HG03159 (cell line): ENCODE results near the gene NPFFR2.
A peak's percentile ranks its signal among the peaks of the same experiment; 100 is the strongest.
"Not testable (repeated sequence)": the region's sequence is repeated elsewhere in the genome, so short reads cannot be mapped to it uniquely, and the experiment has no call there.

Source experiments
- ATAC-seq: cut with Tn5 transposase; IDR thresholded peaks from one replicate; pipeline ENCODE4 v1.9.1; 2021; ENCODE audit warnings: mild to moderate bottlenecking, moderate library complexity; ENCODE audit not compliant: unreplicated experiment

Gene NPFFR2

DNA sequence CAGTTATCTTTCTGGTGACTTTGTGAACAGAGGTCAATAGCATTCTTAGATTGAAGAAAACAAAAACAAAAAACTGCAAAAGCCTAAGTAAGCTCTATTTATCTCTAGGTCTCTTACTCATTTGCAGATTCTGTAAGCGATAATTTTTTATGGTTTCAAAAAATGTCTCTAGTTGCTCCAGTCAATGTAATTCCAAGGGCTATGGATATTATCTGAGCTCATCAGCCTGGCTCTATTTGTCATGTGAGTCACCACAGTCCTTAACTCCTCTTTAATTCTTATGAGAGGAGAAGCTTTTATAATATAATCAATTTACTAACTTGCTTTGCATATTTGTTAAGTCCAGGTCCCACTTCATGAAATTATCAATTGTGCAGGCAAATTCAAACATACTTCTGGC, 79.1 kb downstream of the NPFFR2 start:
- ATAC-seq, result no peak

DNA sequence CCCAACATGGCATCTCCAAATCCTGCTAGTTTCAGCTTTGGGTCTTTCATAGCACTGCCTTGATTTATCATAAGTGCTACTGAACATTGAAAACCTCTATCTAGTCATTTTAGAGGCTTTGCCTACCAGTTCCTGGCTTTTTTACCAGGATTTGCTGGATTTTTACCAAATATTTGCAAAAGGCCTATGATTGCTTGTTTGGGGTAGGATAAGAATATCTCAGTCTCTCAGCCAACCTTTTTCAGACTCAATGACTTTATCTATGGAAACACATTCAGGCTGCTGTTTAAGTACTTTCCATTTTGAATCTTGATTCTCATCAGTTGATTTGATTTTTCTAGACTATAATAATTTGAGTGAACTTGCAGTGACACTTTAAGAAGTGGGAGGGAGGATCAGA, 80.1 kb downstream of the NPFFR2 start:
- no peak for ATAC-seq

DNA sequence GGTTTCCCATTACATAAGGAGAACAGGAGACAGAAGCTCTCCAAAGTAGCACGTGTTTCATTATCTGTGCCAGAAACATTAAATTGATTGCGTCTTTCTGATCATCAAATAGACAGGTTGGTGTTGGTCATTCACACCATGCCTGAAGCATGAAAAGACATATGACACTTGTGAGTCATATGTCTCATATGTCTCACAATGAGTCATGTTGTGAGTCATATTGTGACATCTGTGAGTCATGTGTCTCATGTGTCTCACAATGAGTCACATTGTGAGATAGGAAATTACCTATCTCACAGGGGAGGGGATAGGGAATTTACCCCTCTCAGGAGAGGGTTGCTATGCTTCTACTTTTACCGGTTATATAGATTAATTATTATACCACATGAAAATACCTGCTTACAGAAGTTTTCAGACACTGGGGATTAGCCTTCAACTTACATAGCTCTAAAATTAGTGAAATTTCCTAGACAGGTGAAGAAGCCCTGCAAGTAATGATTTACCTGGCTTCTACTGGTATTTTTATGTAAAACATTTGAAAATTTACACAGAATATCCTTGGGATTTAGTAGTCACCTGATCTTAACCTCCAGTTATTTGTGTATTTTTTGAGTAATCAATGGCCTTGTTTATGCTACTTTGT, 80.8 kb downstream of the NPFFR2 start:
- peak; percentile 96 for ATAC-seq

DNA sequence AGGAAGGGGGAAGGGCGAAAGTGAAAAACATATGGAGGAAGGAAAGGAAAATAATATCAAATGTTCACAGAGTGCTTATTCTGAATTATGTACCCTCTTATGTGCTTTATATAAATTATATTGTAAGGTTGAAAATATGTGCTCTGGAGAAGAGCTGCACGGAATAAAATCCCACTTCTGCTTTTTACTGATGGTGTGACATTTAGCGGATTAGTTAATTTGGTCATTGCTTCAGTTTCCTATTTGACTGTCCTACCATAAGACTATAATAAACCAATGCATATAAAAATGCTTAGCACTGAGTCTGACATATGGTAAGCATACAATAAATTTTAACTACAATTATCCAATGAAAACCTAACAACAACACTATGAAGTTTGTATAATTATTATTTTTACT, 86.2 kb downstream of the NPFFR2 start:
- peak; percentile 82 for ATAC-seq

DNA sequence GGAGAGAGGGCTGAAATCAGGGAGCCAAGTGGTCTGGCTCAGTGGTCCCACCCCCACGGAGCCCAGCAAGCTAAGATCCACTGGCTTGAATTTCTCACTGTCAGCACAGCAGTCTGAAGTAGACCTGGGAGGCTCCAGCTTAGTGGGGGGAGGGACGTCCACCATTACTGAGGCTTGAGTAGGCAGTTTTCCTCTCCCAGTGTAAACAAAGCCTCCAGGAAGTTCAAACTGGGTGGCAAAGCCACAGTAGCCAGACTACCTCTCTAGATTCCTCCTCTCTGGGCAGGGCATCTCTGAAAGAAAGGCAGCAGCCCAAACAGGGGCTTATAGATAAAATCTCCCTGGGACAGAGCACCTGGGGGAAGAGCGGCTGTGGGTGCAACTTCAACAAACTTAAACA, 88.1 kb downstream of the NPFFR2 start:
- no peak for ATAC-seq

DNA sequence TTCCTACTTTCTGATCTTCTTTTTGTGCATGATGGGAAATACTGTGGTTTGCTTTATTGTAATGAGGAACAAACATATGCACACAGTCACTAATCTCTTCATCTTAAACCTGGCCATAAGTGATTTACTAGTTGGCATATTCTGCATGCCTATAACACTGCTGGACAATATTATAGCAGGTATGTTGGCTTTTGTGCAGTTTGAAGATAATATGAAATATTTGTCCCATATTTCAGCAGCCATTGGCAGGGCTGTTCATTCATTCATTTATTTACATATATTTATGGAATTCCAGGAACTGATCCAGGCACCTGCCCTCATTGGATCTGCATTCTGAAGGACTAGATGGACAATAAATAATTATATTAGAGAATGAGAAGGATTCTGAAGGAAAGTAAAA, 96.9 kb downstream of the NPFFR2 start:
- no peak for ATAC-seq

DNA sequence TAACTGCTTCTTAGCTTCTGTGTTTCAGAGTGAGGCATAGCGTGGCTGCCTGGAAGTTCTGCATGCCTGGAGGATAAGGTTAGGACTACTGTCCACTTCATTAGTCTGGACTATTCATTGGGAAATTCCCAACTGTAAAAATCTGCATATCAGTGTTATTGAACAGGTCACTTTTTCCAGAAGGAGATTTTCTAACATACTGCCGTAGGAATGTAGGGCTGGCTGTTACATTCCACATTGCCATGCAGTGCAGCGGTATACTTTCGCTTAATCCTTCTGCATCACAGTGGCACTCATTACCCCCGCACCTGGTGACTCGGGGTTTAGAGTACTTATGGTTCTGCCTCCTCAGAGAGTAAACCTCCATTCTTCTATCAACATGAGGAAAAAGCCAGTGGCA, 104.6 kb downstream of the NPFFR2 start:
- ATAC-seq, result no peak

DNA sequence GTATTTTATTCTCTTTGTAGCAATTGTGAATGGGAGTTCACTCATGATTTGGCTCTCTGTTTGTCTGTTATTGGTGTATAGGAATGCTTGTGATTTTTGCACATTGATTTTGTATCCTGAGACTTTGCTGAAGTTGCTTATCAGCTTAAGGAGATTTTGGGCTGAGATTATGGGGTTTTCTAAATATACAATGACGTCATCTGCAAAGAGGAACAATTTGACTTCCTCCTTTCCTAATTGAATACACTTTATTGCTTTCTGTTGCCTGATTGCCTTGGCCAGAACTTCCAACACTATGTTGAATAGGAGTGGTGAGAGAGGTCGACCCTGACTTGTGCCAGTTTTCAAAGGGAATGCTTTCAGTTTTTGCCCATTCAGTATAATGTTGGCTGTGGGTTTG, 108.2 kb downstream of the NPFFR2 start:
- ATAC-seq, result not testable (repeated sequence)

DNA sequence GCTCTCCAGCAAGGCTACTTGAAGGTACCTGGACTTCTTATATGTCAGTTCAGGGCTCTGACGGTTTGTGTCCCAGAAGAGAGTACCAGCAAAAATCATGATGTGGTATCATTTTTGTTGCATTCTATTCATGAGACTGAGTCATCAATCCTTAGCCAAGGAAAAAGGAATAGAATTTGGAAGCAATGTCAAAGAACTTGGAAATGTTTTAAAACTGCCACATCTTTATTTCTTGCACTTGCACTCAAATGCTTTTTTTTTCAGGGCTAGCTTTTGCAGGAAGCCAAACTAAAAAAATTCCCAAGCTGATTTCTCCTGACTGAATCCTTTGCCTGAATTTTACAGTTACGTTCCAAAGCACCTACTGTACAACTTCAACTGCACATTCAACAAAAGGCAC, 112.4 kb downstream of the NPFFR2 start:
- ATAC-seq, result no peak

DNA sequence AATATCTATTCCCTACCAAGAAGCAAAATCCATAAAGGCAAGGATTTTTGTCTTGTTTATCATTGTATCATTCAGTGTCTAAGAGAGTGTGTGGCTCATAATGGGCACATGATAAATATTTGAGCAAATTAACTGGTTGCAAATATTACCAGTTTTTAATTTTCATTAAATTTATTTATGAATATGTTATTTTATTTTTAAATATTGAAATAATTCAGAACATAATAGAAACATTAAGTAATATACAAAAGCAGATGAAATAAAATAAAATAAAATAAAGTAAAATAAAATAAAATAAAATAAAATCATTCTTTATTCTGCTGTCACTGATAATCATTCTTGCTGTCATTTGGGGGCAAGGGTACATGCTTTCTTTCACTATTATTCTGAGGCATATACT, 120.9 kb downstream of the NPFFR2 start:
- no peak for ATAC-seq

DNA sequence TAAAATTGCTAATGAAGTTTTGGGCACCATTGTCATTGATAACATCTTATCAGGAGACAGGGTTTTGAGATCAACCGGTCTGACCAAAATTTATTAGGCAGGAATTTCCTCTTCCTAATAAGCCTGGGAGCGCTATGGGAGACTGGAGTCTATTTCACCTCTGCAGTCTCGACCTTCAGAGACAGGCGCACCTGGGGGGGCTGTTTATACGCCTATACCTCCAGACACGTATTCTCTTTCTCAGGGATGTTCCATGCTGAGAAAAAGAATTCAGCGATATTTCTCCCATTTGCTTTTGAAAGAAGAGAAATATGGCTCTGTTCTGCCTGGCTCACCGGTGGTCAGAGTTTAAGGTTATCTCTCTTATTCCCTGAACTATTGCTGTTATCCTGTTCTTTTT, 121.8 kb downstream of the NPFFR2 start:
- ATAC-seq, result not testable (repeated sequence)

DNA sequence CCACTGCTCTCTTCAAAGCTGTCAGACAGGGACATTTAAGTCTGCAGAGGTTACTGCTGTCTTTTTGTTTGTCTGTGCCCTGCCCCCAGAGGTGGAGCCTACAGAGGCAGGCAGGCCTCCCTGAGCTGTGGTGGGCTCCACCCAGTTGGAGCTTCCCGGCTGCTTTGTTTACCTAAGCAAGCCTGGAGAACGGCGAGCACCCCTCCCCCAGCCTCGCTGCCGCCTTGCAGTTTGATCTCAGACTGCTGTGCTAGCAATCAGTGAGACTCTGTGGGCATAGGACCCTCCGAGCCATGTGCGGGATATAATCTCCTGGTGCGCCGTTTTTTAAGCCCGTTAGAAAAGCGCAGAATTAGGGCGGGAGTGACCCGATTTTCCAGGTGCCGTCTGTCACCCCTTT, 137.5 kb downstream of the NPFFR2 start:
- not testable (repeated sequence) for ATAC-seq

DNA sequence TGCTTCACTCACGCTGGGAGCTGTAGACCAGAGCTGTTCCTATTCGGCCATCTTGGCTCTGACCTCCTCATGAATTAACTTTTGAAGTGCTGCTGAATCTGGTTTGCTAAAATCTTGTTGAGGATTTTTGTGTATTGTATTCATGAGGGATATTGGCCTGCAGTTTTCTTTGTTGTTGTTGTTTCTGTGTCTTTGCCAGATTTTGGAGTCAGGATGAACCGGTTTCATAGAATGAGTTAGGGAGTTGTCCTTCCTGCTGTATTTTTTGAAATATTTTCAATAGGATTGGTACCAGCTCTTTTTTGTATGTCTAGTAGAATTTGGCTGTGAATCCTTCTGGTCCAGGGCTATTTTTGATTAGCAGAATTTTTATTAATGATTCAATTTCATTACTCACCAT, 138.1 kb downstream of the NPFFR2 start:
- ATAC-seq, result no peak

DNA sequence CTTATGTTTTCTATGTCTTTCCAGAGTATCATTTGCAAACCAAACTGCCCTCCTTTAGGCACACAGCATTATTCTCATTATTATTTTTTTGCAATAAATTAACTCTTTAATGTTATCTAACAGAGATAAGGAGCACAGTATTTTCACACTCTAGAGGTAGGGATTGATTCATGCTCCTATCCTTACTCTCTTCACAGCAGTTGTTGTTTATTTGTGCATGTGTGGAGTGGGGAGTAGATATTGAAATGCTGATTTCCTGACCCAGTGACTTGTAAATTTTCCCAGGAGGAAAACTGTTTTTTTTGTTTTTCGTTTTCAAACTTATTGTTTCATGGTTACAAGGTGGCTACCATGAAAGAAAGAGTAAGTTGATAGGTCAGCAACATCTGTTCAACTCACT, 140.0 kb downstream of the NPFFR2 start:
- ATAC-seq, result no peak

DNA sequence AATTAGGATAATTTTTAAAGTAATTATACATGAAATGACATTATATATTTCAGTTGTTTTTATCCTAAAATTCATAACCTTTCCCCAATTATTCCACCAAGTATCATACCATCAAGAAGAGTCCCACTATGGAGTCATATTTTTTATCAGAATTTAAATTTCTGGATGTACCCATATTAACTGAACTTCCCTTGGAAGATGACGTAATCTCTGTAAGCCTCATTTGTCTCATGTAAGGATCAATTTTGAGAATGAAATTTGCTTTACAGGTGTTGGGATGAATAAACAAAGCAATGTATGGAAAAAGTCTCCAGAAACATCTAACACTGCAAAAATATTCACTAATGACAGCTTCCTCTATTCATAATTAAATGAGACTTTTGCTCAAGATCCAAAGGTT, 147.5 kb downstream of the NPFFR2 start:
- no peak for ATAC-seq

DNA sequence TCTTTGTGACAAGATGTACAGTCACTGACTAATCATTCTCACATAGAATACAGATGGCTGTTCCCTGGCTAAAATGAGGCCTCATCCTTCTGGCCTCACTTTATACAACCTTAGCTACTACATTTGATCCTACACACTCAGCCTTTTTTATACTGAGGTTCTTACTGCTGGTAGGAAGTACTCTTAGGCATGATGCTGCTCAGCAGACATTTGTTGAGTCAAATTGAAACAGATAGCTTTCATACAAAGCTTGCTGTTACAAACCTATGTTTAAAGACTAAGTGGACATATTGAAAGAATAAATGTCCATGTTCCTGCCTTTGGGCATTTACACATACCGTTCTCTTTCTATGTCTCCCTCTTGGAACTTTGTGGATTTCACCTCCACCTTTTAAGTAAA, 154.9 kb downstream of the NPFFR2 start:
- ATAC-seq, result peak; percentile 90

DNA sequence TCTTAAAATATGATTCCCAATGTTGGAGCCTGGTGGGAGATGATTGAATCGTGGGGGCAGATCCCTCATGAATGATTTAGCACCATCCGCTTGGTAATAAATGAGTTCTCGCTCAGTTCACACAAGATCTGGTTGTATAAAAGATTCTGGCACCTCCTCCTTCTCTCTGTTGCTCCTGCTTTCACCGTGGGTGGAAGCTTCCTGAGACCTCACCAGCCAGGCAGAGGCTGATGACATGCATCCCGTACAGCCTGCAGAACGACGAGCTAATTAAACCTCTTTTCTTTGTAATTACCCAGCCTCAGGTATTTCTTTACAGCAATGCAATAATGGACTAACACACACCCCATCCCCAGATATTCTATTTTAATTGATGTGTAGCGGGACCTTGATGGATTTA, 162.2 kb downstream of the NPFFR2 start:
- ATAC-seq, result no peak

DNA sequence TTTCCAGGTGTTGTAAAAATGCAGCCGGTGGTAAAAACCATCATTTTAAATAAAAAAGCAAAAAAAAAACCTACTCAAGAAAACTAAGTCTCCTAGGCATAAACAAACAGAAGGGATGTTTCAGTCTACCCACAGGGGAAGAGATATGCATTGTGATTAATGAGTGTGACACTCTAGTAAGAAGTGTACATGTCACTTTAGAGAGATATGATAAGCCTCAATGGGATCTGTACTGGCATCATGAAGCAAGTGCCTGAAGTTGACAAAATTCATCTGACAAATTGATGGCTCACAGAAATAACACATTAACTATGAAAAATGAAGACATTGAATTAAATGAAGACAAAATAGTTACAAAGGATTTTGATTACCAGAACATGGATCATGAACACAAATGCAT, 162.7 kb downstream of the NPFFR2 start:
- ATAC-seq, result no peak
